ENCODE measurements around the gene HAO1. TPM values are rescaled to one million over a fixed set of nuclear protein-coding genes. Genes with fewer than 3 reads are reported as not detected.

Gene HAO1
- total RNA-seq, 4 donors from 2014 or later: not detected

- no peak for TF ChIP-seq CTCF (IDR thresholded peaks at IDR 0.05; ENCODE audit: low read depth)
Observed at GRCh38 chr20:7843613-7844012, 96.6 kb downstream of the HAO1 start.

GRCh38 chr20:7841971-7842310 lies 98.3 kb downstream of the HAO1 start:
- no peak for TF ChIP-seq CTCF (IDR thresholded peaks at IDR 0.05; ENCODE audit: low read depth)

GRCh38 chr20:7841291-7841970 lies 98.8 kb downstream of the HAO1 start:
- no peak for TF ChIP-seq CTCF (IDR thresholded peaks at IDR 0.05; ENCODE audit: low read depth)

- no peak for TF ChIP-seq CTCF (IDR thresholded peaks at IDR 0.05; ENCODE audit: low read depth)
Observed at GRCh38 chr20:7836076-7836475, 104.2 kb downstream of the HAO1 start.

Small RNAs within 50 kb of the gene (small RNA-seq; reads per million reads assigned to genes)
- not detected for gene AL021879.1

Other genes with a start within 250 kb of the HAO1 start
- gene TMX4, start 79.3 kb upstream of the HAO1 start, total RNA-seq: 10 to 100 TPM; 27.4 to 44.7 (median 31.1) TPM
- gene PLCB1, start 191.8 kb upstream of the HAO1 start, total RNA-seq: 10 to 100 TPM; 14.1 to 26.7 (median 18.4) TPM

All from subcutaneous adipose tissue (tissue), 4 donors.